GM23338 (cell line): ENCODE data around the gene TEX35. TPM values are rescaled to one million over a fixed set of nuclear protein-coding genes. Genes with fewer than 3 reads are reported as not detected.

Experiments used
- ATAC-seq: fragments of 200-7000 bp; cut with Tn5 transposase; 3 replicates; pipeline ENCODE4 v1.9.1; 2020
- DNase-seq: peaks from one replicate; pipeline ENCODE4 v3.0.0-alpha.2; 2015; ENCODE audit warnings: low spot score
- H2AFZ ChIP-seq: fragments of 200-600 bp; sonication (generic); 2 replicates; pipeline ENCODE4 v1.8.0; 2016; ENCODE audit warnings: antibody characterized with exemption, mild to moderate bottlenecking, moderate library complexity
- H3F3A ChIP-seq: fragments of 200-600 bp; sonication (generic); replicated peaks from 2 replicates; pipeline ENCODE4 v1.8.0; 2017; ENCODE audit warnings: antibody characterized with exemption, mixed run types, low read depth
- H3K27ac ChIP-seq: fragments of 200-600 bp; sonication (generic); 2 replicates; pipeline ENCODE4 v1.6.1; 2016; ENCODE audit warnings: low read depth
- H3K27me3 ChIP-seq: fragments of 200-600 bp; sonication (generic); 2 replicates; pipeline ENCODE4 v1.8.0; 2016; ENCODE audit warnings: mild to moderate bottlenecking, mixed run types, moderate library complexity; ENCODE audit not compliant: insufficient read depth
- H3K36me3 ChIP-seq: fragments of 200-600 bp; sonication (generic); 2 replicates; pipeline ENCODE4 v1.8.0; 2016; ENCODE audit warnings: mild to moderate bottlenecking; ENCODE audit not compliant: insufficient read depth
- H3K4me1 ChIP-seq: fragments of 200-600 bp; sonication (generic); 2 replicates; pipeline ENCODE4 v1.8.0; 2016; ENCODE audit warnings: mild to moderate bottlenecking, moderate library complexity; ENCODE audit not compliant: insufficient read depth
- H3K4me2 ChIP-seq: fragments of 200-600 bp; sonication (generic); 2 replicates; pipeline ENCODE4 v1.7.1; 2017; ENCODE audit warnings: mixed run types
- H3K4me3 ChIP-seq: fragments of 200-600 bp; sonication (generic); 2 replicates; pipeline ENCODE4 v1.6.1; 2016; ENCODE audit warnings: mixed run types
- H3K79me2 ChIP-seq: fragments of 200-600 bp; sonication (generic); replicated peaks from 2 replicates; pipeline ENCODE4 v1.8.0; 2017; ENCODE audit warnings: mild to moderate bottlenecking; ENCODE audit not compliant: insufficient read depth
- H3K9me2 ChIP-seq: fragments of 200-600 bp; sonication (generic); 2 replicates; pipeline ENCODE4 v1.8.0; 2017; ENCODE audit not compliant: insufficient read depth
- H4K20me1 ChIP-seq: fragments of 200-600 bp; sonication (generic); replicated peaks from 2 replicates; pipeline ENCODE4 v1.8.0; 2017; ENCODE audit warnings: mild to moderate bottlenecking; ENCODE audit not compliant: insufficient read depth
- H3K27ac Mint-ChIP-seq: 2 replicates; pipeline ENCODE4 v1.8.0; 2020; ENCODE audit warnings: inconsistent platforms, mild to moderate bottlenecking, moderate library complexity, mixed read lengths
- H3K27me3 Mint-ChIP-seq: 3 replicates; pipeline ENCODE4 v1.8.0; 2022; ENCODE audit warnings: low read depth, mild to moderate bottlenecking, moderate library complexity, mixed read lengths, inconsistent platforms; ENCODE audit not compliant: insufficient read depth, poor library complexity
- H3K36me3 Mint-ChIP-seq: 3 replicates; pipeline ENCODE4 v1.8.0; 2021; ENCODE audit warnings: low read depth, mild to moderate bottlenecking, inconsistent platforms, moderate library complexity, mixed read lengths
- H3K4me1 Mint-ChIP-seq: 3 replicates; pipeline ENCODE4 v1.8.0; 2020; ENCODE audit warnings: mild to moderate bottlenecking, inconsistent platforms, mixed read lengths
- H3K4me3 Mint-ChIP-seq: 3 replicates; pipeline ENCODE4 v1.8.0; 2021; ENCODE audit warnings: moderate library complexity, mild to moderate bottlenecking, inconsistent platforms, mixed read lengths
- H3K9me3 Mint-ChIP-seq: 3 replicates; pipeline ENCODE4 v1.8.0; 2020; ENCODE audit warnings: moderate library complexity, mild to moderate bottlenecking, inconsistent platforms, mixed read lengths
- CTCF ChIP-seq, 2 experiments: fragments of 200-600 bp in 1 of 2; sonication (generic) in 1 of 2; conservative IDR thresholded peaks; 2 replicates each; pipeline versions ENCODE4 v1.5.1 to v1.6.1; 2016 to 2017; ENCODE audit warnings: antibody characterized with exemption in 2 of 2, low read depth in 2 of 2, mild to moderate bottlenecking in 2 of 2, moderate library complexity in 1 of 2
- NANOG ChIP-seq: IDR thresholded peaks from 2 replicates; pipeline ENCODE4 v1.6.1; 2016; ENCODE audit warnings: antibody characterized with exemption, borderline replicate concordance
- STAT1 ChIP-seq: IDR thresholded peaks from one replicate; pipeline ENCODE4 v1.6.1; 2016; ENCODE audit warnings: antibody characterized with exemption; ENCODE audit not compliant: unreplicated experiment
- ZNF331 ChIP-seq: fragments of 250-450 bp; sonication (Bioruptor Pico); IDR thresholded peaks from 2 replicates; pipeline ENCODE4 v1.5.0; 2020; ENCODE audit warnings: low read depth, mild to moderate bottlenecking, moderate library complexity
- polyA plus RNA-seq: library from polyadenylated mRNA; unstranded; fragments of >200 nt; fragmentation: Nextera tagmentation; extraction: Ambion mirVana; gene quantifications from 2 replicates; pipeline ENCODE4 v1.2.1, GENCODE V29; 2016
- total RNA-seq: library from RNA; depleted of rRNA; stranded (reverse); fragments of >200 nt; shearing (Covaris generic); gene quantifications from 2 replicates; pipeline ENCODE4 v1.2.3, GENCODE V29; 2014

Gene TEX35
- total and polyA plus RNA-seq, 2 experiments from 2014 or later, result not detected

- TF ChIP-seq ZNF331 (CRISPR knock-in tag) (no peak), CTCF (conservative IDR thresholded peaks at IDR 0.05; ENCODE audit: low read depth in 2 of 2) (peak; percentile 18 to 40; a peak in 3 of 4 replicates), NANOG (no peak)
- H3K4me1 Mint-ChIP-seq, result peaks cover 17% of the 10 kb centered on the region
- H3K4me3 Mint-ChIP-seq, result no peak overlapping the region
- Histone ChIP-seq H3K36me3 (no peaks in the 10 kb centered on the region), H2AFZ (peak overlapping the region; percentile 40; the same call in 1 of the 2 replicates), H3K27ac (no peak overlapping the region), H3K4me3 (no peak overlapping the region), H3F3A (no peaks in the 10 kb centered on the region; the same call in 1 of the 2 replicates), H3K79me2 (no peaks in the 10 kb centered on the region), H3K4me1 (no peaks in the 10 kb centered on the region; the same call in 1 of the 2 replicates), H4K20me1 (no peaks in the 10 kb centered on the region), H3K27me3 (no peaks in the 10 kb centered on the region), H3K9me2 (no peaks in the 10 kb centered on the region; the same call in 1 of the 2 replicates), H3K4me2 (no peak overlapping the region)
- 0 out of 2 replicates have a peak overlapping the region, but pooled peaks have one; percentile 9 for H3K27ac Mint-ChIP-seq
- peaks cover 4% of the 10 kb centered on the region for H3K27me3 Mint-ChIP-seq
- H3K9me3 Mint-ChIP-seq, result no peaks in the 10 kb centered on the region; the same call in 2 of the 3 replicates
- ATAC-seq, result peak; percentile 51
- no peaks in the 10 kb centered on the region for H3K36me3 Mint-ChIP-seq
- peak; percentile 66 for DNase-seq
Measured at GRCh38 chr1:178500091-178500770, 12.7 kb upstream of the TEX35 start.

GRCh38 chr1:178500936-178501554 is 11.9 kb upstream of the TEX35 start:
- H3F3A ChIP-seq, result no peaks in the 10 kb centered on the region; the same call in 1 of the 2 replicates
- no peak overlapping the region for H3K4me3 ChIP-seq
- no peaks in the 10 kb centered on the region for H3K27me3 ChIP-seq
- peak overlapping the region; percentile 89; the same call in 1 of the 2 replicates for H2AFZ ChIP-seq
- peaks cover 17% of the 10 kb centered on the region for H3K4me1 Mint-ChIP-seq
- TF ChIP-seq STAT1 (no peak), CTCF (conservative IDR thresholded peaks at IDR 0.05; ENCODE audit: low read depth in 2 of 2) (peak; percentile 44 to 79; a peak in 3 of 4 replicates)
- H3K9me3 Mint-ChIP-seq, result no peaks in the 10 kb centered on the region; the same call in 2 of the 3 replicates
- no peak overlapping the region for H3K4me3 Mint-ChIP-seq
- H4K20me1 ChIP-seq, result no peaks in the 10 kb centered on the region
- H3K9me2 ChIP-seq, result no peaks in the 10 kb centered on the region
- ATAC-seq (peak; percentile 61), DNase-seq (peak; percentile 64)
- no peaks in the 10 kb centered on the region; the same call in 1 of the 2 replicates for H3K4me1 ChIP-seq
- H3K36me3 Mint-ChIP-seq, result no peaks in the 10 kb centered on the region
- H3K27ac ChIP-seq, result no peak overlapping the region
- no peaks in the 10 kb centered on the region for H3K36me3 ChIP-seq
- H3K27ac Mint-ChIP-seq, result no peak overlapping the region
- H3K79me2 ChIP-seq, result no peaks in the 10 kb centered on the region
- peaks cover 4% of the 10 kb centered on the region for H3K27me3 Mint-ChIP-seq
- H3K4me2 ChIP-seq, result no peak overlapping the region
